ENCODE results near the gene AGPAT2.
"Not testable (repeated sequence)": the region's sequence is repeated elsewhere in the genome, so short reads cannot be mapped to it uniquely, and the experiment has no call there.

GRCh38 chr9:136632491-136633106 lies 54.7 kb downstream of the AGPAT2 start:
- TF ChIP-seq POLR2AphosphoS5, TAF1, POLR2A, SPI1 (IDR thresholded peaks at IDR 0.05; ENCODE audit: low read depth, low read length): not testable (repeated sequence)
